ENCODE data around the gene ENC1. TPM values are rescaled to one million over a fixed set of nuclear protein-coding genes. Genes with fewer than 3 reads are reported as not detected.
"Not testable (repeated sequence)": the region's sequence is repeated elsewhere in the genome, so short reads cannot be mapped to it uniquely, and the experiment has no call there.

ENC1 gene
- total and polyA plus RNA-seq, 2 donors from 2014 or later: 5.3 to 7.5 TPM

DNA sequence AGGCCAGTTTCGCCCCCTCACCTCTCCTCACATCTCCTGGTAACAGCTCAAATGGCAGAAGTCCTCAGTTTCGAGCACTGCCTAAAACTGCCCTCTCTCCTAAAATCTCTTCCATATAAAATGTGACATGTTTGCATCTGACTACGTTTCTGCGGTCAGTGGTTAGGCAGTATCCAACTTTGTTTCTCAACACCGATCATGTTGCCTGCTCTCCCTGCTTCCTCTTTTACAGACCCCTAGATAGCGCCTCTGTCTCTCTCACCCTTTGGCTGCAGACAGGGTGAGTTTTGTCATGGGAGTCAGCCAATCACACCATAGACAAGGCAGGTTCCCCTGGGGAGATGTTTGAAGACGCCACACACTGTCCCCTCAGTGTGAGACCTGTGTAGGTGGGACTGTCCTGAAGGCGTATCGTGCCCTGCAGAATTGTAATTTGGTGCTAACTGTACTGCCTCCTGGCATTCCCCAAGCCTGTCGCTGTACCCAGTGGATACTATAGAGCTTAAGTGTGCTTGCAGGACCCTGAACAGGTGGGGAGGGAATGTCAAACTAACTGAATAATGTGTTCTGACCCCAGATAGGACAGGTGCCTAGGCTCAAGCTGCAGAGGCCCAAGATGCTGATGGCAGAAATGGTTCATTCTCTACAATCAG lies 45.6 kb upstream of the ENC1 start:
- H3K27ac ChIP-seq (ENCODE audit: low read depth in 2 of 2, low read length in 2 of 2): peak overlapping the region in 1 of 2 donors; percentile 71
- H3K9ac ChIP-seq (ENCODE audit: low read length in 3 of 3): peak overlapping the region; percentile 1 to 91 (median 34)
- H3K36me3 ChIP-seq (ENCODE audit: control insufficient read depth in 2 of 3, insufficient read depth in 3 of 3, low read length in 3 of 3): peaks cover 0 to 3% (median 1%) of the 10 kb centered on the region in 3 donors
- no peaks in the 10 kb centered on the region for H3K9me3 ChIP-seq (ENCODE audit: control insufficient read depth in 2 of 3, insufficient read depth in 1 of 3, low read length in 3 of 3)
- TF ChIP-seq, protein P1, sequence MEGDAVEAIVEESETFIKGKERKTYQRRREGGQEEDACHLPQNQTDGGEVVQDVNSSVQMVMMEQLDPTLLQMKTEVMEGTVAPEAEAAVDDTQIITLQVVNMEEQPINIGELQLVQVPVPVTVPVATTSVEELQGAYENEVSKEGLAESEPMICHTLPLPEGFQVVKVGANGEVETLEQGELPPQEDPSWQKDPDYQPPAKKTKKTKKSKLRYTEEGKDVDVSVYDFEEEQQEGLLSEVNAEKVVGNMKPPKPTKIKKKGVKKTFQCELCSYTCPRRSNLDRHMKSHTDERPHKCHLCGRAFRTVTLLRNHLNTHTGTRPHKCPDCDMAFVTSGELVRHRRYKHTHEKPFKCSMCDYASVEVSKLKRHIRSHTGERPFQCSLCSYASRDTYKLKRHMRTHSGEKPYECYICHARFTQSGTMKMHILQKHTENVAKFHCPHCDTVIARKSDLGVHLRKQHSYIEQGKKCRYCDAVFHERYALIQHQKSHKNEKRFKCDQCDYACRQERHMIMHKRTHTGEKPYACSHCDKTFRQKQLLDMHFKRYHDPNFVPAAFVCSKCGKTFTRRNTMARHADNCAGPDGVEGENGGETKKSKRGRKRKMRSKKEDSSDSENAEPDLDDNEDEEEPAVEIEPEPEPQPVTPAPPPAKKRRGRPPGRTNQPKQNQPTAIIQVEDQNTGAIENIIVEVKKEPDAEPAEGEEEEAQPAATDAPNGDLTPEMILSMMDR (IDR thresholded peaks at IDR 0.05; ENCODE audit: borderline replicate concordance, extremely low read depth, insufficient read depth): no peak
- FAIRE-seq: no peak
- no peaks in the 10 kb centered on the region for H3K27me3 ChIP-seq (ENCODE audit: control insufficient read depth, insufficient read depth, low read length)
- peak in 1 of 5 donors; percentile 17 for DNase-seq
- H3K4me3 ChIP-seq (ENCODE audit: low read length in 3 of 3): peak overlapping the region; percentile 26 to 70 (median 67)
- intact Hi-C loops (cut with DNase I): no loop called here
- H3K4me1 ChIP-seq (ENCODE audit: control insufficient read depth in 2 of 3, insufficient read depth in 2 of 3, low read depth in 1 of 3, low read length in 3 of 3): peaks cover 3 to 13% (median 11%) of the 10 kb centered on the region in 3 donors

DNA sequence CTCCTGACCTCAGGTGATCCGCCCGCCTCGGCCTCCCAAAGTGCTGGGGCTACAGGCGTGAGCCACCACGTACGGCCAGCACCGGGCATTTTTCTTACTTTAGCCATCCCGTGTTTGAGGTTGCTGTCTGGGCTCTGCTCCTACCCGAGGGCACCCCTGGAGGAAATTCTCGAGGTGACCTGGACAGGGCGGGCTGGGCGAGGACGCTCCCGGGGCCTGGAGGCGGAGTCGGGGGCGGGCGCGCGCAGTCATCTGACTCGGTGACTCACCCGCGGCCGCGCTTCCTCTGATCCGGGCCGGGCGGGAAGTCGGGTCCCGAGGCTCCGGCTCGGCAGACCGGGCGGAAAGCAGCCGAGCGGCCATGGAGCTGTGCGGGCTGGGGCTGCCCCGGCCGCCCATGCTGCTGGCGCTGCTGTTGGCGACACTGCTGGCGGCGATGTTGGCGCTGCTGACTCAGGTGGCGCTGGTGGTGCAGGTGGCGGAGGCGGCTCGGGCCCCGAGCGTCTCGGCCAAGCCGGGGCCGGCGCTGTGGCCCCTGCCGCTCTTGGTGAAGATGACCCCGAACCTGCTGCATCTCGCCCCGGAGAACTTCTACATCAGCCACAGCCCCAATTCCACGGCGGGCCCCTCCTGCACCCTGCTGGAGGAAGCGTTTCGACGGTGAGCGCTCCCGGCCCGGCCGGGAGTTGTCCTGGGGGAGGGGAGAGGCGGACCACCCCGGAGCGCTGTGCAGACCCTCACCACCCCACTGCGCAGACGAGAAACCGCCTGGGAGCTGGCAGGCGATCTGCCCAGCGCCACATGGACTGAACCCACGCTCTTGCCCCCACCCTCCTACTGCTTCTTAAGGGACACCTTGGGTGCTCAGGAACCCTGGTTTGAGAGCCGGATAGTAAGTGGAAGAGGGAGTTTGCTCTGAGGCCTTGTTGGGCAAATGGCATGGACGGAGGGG lies 44.6 kb upstream of the ENC1 start, which contains the start of gene HEXB:
TSS of gene HEXB (plus strand) at position 334 of the 952 bp plus-strand sequence. CDS start at position 362, 28 bp downstream.
- FAIRE-seq: no peak
- no peaks in the 10 kb centered on the region for H3K36me3 ChIP-seq (ENCODE audit: control insufficient read depth in 2 of 3, insufficient read depth in 3 of 3, low read length in 3 of 3)
- H3K9me3 ChIP-seq (ENCODE audit: control insufficient read depth in 2 of 3, insufficient read depth in 1 of 3, low read length in 3 of 3): no peaks in the 10 kb centered on the region
- peak within 1 kb of the TSS; percentile 18 to 91 (median 34) for H3K9ac ChIP-seq (ENCODE audit: low read length in 3 of 3)
- TF ChIP-seq, protein P1 (IDR thresholded peaks at IDR 0.05; ENCODE audit: borderline replicate concordance, extremely low read depth, insufficient read depth): no peak
- peak within 1 kb of the TSS; percentile 49 to 70 (median 67) for H3K4me3 ChIP-seq (ENCODE audit: low read length in 3 of 3)
- H3K4me1 ChIP-seq (ENCODE audit: control insufficient read depth in 2 of 3, insufficient read depth in 2 of 3, low read depth in 1 of 3, low read length in 3 of 3): peaks cover 3 to 13% (median 11%) of the 10 kb centered on the region in 3 donors
- intact Hi-C loops (cut with DNase I): no loop called here
- peak; percentile 85 to 97 (median 89) for DNase-seq
- no peaks in the 10 kb centered on the region for H3K27me3 ChIP-seq (ENCODE audit: control insufficient read depth, insufficient read depth, low read length)
- peak within 1 kb of the TSS; percentile 71 to 80 for H3K27ac ChIP-seq (ENCODE audit: low read depth in 2 of 2, low read length in 2 of 2)

DNA sequence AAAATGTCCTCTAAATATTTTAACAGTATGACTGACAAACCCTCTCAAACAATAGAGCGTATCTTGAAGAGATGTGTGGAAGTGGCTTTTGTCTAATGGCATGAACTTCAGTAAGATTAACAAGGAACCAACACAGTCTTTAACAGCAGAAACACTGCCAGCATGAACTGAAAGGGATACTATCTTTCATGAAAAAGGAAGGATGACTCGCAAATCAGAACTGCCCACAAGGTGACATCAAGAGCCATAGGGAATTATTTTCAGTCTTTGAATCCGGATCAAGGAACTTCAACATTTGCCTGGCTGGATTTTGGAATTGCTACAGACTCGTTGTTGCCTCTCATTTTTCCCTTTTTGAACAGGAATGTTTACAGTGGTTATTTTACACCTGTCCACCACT lies 39.4 kb upstream of the ENC1 start:
- no peak for FAIRE-seq
- Histone ChIP-seq H3K36me3 (ENCODE audit: control insufficient read depth in 2 of 3, insufficient read depth in 3 of 3, low read length in 3 of 3) (no peaks in the 10 kb centered on the region), H3K9ac (ENCODE audit: low read length in 3 of 3) (no peak overlapping the region), H3K4me3 (ENCODE audit: low read length in 3 of 3) (no peak overlapping the region), H3K4me1 (ENCODE audit: control insufficient read depth in 2 of 3, insufficient read depth in 2 of 3, low read depth in 1 of 3, low read length in 3 of 3) (no peaks in the 10 kb centered on the region), H3K27ac (ENCODE audit: low read depth in 2 of 2, low read length in 2 of 2) (no peak overlapping the region), H3K27me3 (ENCODE audit: control insufficient read depth, insufficient read depth, low read length) (no peaks in the 10 kb centered on the region), H3K9me3 (ENCODE audit: control insufficient read depth in 2 of 3, insufficient read depth in 1 of 3, low read length in 3 of 3) (no peaks in the 10 kb centered on the region)
- DNase-seq: no peak
- intact Hi-C loops (cut with DNase I): no loop called here
- TF ChIP-seq, protein P1 (IDR thresholded peaks at IDR 0.05; ENCODE audit: borderline replicate concordance, extremely low read depth, insufficient read depth): no peak

DNA sequence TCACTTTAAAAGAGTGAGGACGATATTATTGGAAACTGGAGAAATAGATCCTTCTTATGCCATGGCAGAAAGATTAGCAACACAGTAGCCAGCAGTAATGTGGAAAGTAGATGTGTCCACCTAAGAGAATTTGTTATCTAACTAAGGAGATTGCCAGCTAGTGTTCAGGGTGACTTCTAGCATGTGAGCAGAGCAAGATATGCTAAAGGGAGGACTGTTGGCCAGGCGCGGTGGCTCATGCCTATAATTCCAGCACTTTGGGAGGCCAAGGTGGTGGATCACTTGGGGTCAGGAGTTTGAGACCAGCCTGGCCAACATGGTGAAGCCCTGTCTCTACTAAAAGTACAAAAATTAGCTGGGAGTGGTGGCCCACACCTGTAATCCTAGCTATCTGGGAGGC lies 38.8 kb upstream of the ENC1 start:
- FAIRE-seq; H3K9me3 ChIP-seq (ENCODE audit: control insufficient read depth in 2 of 3, insufficient read depth in 1 of 3, low read length in 3 of 3); intact Hi-C loops (cut with DNase I); H3K4me3 ChIP-seq (ENCODE audit: low read length in 3 of 3); H3K9ac ChIP-seq (ENCODE audit: low read length in 3 of 3); H3K4me1 ChIP-seq (ENCODE audit: control insufficient read depth in 2 of 3, insufficient read depth in 2 of 3, low read depth in 1 of 3, low read length in 3 of 3); H3K27ac ChIP-seq (ENCODE audit: low read depth in 2 of 2, low read length in 2 of 2); H3K36me3 ChIP-seq (ENCODE audit: control insufficient read depth in 2 of 3, insufficient read depth in 3 of 3, low read length in 3 of 3); DNase-seq; H3K27me3 ChIP-seq (ENCODE audit: control insufficient read depth, insufficient read depth, low read length): not testable (repeated sequence)

DNA sequence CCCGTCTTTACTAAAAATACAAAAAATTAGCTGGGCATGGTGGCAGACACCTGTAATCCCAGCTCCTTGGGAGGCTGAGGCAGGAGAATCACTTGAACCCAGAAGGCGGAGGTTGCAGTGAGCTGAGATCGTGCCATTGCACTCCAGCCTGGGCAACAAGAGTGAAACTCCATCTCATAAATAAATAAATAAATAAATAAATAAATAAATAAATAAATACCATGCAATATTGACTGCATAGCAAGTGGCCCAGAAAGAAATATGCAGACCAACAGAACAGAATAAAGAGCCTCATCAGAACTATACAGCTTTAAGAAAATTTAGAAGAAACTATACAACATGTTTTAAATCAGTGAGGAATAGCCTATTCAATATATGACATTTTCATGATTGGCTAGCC lies 37.6 kb upstream of the ENC1 start:
- intact Hi-C loops (cut with DNase I); H3K9me3 ChIP-seq (ENCODE audit: control insufficient read depth in 2 of 3, insufficient read depth in 1 of 3, low read length in 3 of 3); H3K4me3 ChIP-seq (ENCODE audit: low read length in 3 of 3); H3K27ac ChIP-seq (ENCODE audit: low read depth in 2 of 2, low read length in 2 of 2); H3K27me3 ChIP-seq (ENCODE audit: control insufficient read depth, insufficient read depth, low read length); H3K9ac ChIP-seq (ENCODE audit: low read length in 3 of 3); FAIRE-seq; DNase-seq; H3K4me1 ChIP-seq (ENCODE audit: control insufficient read depth in 2 of 3, insufficient read depth in 2 of 3, low read depth in 1 of 3, low read length in 3 of 3); H3K36me3 ChIP-seq (ENCODE audit: control insufficient read depth in 2 of 3, insufficient read depth in 3 of 3, low read length in 3 of 3): not testable (repeated sequence)
